Mesothelial cell of epicardium (in vitro differentiated cells): ENCODE measurements around the gene RASL12. TPM values are rescaled to one million over a fixed set of nuclear protein-coding genes. Genes with fewer than 3 reads are reported as not detected.

Experiments used
- DNase-seq, 2 experiments: peaks; one replicate each; pipeline ENCODE4 v3.0.0; 2021; ENCODE audit warnings: low spot score in 2 of 2; ENCODE audit not compliant: unreplicated experiment in 2 of 2
- H3K27ac Mint-ChIP-seq: 2 replicates; pipeline ENCODE4 v1.8.0; 2021; ENCODE audit warnings: mixed read lengths
- H3K27me3 Mint-ChIP-seq: 2 replicates; pipeline ENCODE4 v1.8.0; 2021; ENCODE audit warnings: low read depth, mixed read lengths
- H3K36me3 Mint-ChIP-seq: 2 replicates; pipeline ENCODE4 v1.8.0; 2021; ENCODE audit warnings: mixed read lengths
- H3K4me1 Mint-ChIP-seq: 2 replicates; pipeline ENCODE4 v1.8.0; 2021; ENCODE audit warnings: mixed read lengths
- H3K4me3 Mint-ChIP-seq: 2 replicates; pipeline ENCODE4 v1.8.0; 2021; ENCODE audit warnings: mild to moderate bottlenecking, moderate library complexity, mixed read lengths
- H3K9me3 Mint-ChIP-seq: 2 replicates; pipeline ENCODE4 v1.8.0; 2021; ENCODE audit warnings: mixed read lengths
- total RNA-seq: library from RNA; stranded (reverse); gene quantifications from 3 replicates; pipeline ENCODE4 v1.2.1, GENCODE V29; 2021
- TF ChIP-seq, protein P1 (sequence below): fragments of 200-600 bp; sonication (generic); IDR thresholded peaks from one replicate; pipeline ENCODE4 v1.5.0; 2021; ENCODE audit warnings: antibody characterized with exemption; ENCODE audit not compliant: unreplicated experiment

Gene RASL12
- total RNA-seq, 1 donor from 2014 or later = 11.7 TPM

DNA sequence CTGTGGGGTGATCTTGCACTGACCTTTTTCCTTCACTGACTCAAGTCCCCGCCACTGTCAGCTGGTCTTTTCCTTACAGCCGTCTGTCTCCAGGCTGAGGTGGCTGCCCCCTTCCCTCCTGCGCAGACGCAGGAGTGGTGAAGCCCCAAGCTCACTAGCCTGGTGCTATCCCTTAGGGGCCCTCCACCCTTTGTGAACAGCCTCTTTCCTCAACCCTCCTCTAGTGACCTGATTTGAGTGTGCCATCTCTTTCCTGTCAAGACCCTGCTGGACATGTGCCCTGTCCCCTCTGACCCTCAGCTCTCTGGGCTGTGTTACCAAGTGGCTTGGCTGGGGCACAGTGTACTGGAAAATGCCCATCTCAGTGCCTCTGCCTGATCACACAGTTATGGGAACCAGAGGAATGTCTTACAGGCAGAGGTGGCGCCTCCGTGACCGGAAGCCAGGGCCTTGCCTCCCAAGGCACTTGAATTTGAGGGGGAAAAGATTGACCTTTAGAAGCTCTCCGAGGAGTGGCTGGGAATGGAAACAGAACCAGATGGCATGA is 17.5 kb upstream of the RASL12 start:
- H3K4me1 Mint-ChIP-seq = peaks cover 66% of the 10 kb centered on the region
- no peaks in the 10 kb centered on the region for H3K36me3 Mint-ChIP-seq
- TF ChIP-seq, protein P1, sequence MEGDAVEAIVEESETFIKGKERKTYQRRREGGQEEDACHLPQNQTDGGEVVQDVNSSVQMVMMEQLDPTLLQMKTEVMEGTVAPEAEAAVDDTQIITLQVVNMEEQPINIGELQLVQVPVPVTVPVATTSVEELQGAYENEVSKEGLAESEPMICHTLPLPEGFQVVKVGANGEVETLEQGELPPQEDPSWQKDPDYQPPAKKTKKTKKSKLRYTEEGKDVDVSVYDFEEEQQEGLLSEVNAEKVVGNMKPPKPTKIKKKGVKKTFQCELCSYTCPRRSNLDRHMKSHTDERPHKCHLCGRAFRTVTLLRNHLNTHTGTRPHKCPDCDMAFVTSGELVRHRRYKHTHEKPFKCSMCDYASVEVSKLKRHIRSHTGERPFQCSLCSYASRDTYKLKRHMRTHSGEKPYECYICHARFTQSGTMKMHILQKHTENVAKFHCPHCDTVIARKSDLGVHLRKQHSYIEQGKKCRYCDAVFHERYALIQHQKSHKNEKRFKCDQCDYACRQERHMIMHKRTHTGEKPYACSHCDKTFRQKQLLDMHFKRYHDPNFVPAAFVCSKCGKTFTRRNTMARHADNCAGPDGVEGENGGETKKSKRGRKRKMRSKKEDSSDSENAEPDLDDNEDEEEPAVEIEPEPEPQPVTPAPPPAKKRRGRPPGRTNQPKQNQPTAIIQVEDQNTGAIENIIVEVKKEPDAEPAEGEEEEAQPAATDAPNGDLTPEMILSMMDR = no peak
- no peak for DNase-seq
- H3K27ac Mint-ChIP-seq = no peak overlapping the region
- H3K4me3 Mint-ChIP-seq = no peak overlapping the region
- H3K9me3 Mint-ChIP-seq = no peaks in the 10 kb centered on the region
- H3K27me3 Mint-ChIP-seq = peaks cover 31% of the 10 kb centered on the region

DNA sequence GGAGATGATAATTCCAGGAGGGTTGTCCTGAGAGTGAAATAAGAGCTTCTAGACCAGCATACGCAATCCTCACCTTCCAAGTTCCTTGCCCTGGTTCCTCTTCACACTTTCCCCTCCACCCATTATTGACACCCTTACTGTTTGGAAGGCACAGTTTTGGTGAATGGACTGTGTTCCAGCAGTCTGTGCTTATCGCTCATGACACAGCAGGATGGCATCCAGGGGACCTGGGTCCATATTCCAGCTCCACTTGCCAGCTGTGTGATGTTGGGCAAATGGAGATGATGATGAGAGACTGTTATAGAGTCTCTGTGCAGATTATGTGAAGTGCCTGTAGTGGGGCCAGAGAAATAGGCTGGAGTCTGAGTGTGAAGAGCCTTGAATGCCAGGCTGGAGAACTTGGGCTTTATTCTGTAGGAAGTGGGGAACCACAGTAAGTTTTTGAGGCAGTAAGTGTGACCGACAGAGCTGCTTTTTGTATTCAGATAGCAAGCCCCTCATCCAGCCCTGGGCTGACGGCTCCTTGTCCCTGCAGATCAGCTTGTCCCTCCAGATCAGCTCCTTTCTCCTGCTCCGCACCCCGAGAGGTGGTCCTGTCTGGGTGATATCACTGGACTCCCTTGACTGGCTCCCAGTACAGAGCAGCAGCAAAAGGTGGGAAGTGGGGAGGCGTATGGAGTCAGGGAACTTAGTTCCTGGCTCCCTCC is 16.9 kb upstream of the RASL12 start:
- Mint-ChIP-seq H3K4me3 (no peak overlapping the region), H3K9me3 (no peaks in the 10 kb centered on the region), H3K4me1 (peaks cover 66% of the 10 kb centered on the region), H3K27me3 (peaks cover 31% of the 10 kb centered on the region), H3K27ac (no peak overlapping the region), H3K36me3 (no peaks in the 10 kb centered on the region)
- TF ChIP-seq, protein P1 = no peak
- DNase-seq = no peak

DNA sequence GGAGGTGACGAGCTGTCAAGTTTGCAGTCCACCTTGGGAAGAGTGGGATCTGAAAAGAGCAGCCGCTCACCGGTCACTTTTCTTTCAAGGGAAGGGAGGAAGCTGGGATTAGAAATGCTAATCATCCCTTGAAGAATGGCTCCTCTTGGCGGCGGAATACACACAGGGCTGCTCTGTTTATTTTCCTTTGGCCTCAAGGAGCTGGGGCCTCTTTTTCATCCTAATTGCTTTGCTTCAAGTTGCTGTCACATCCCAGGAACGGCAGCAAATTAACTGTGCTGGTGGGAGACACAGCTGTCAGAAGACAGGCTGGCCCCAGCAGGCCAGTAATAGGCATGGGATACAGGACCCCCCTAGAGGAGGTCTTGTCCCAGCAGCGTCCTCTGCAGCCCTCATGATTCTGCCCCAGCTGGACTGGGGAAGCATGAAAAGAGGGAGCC is 15.5 kb upstream of the RASL12 start:
- H3K4me3 Mint-ChIP-seq = no peak overlapping the region
- TF ChIP-seq, protein P1 = no peak
- H3K27me3 Mint-ChIP-seq = peaks cover 40% of the 10 kb centered on the region
- H3K9me3 Mint-ChIP-seq = no peaks in the 10 kb centered on the region
- no peaks in the 10 kb centered on the region for H3K36me3 Mint-ChIP-seq
- peaks cover 55% of the 10 kb centered on the region for H3K4me1 Mint-ChIP-seq
- H3K27ac Mint-ChIP-seq = peak overlapping the region; percentile 69
- no peak for DNase-seq

DNA sequence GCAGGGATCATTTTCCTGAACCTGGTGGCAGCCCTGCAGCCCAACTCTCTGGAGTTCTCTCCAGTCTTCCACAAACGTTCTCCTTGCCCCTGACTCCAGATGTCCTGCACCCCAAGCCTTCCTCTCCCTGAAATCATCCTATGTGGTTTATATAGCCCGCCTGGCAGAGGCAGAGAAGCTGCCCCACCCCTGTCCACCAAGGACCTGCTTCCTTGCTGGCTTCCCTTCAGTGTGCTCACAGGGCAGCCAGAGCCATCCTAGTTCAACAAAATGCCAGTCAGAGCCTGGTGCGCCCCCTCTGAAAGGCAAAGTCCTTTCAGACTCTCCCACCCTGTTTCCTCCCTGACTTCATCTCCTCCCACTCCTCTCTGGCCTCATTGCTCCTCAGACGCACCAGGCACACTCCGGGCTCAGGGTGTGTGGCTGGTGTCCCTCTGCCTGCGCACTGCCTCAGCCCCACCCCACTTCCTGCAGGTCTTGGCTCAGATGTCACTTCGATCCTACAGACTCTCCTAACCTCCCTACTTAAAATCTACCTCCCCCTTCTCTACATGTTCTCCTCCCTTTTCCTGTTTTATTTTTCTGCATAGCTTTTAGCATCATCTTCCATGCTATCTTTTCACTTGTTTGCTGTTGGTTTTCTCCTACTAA is 14.6 kb upstream of the RASL12 start:
- H3K4me1 Mint-ChIP-seq = peaks cover 52% of the 10 kb centered on the region
- peaks cover 47% of the 10 kb centered on the region for H3K27me3 Mint-ChIP-seq
- TF ChIP-seq, protein P1 = no peak
- H3K27ac Mint-ChIP-seq = peak overlapping the region; percentile 69
- H3K36me3 Mint-ChIP-seq = no peaks in the 10 kb centered on the region
- peak overlapping the region; percentile 4 for H3K4me3 Mint-ChIP-seq
- no peak for DNase-seq
- no peaks in the 10 kb centered on the region for H3K9me3 Mint-ChIP-seq

DNA sequence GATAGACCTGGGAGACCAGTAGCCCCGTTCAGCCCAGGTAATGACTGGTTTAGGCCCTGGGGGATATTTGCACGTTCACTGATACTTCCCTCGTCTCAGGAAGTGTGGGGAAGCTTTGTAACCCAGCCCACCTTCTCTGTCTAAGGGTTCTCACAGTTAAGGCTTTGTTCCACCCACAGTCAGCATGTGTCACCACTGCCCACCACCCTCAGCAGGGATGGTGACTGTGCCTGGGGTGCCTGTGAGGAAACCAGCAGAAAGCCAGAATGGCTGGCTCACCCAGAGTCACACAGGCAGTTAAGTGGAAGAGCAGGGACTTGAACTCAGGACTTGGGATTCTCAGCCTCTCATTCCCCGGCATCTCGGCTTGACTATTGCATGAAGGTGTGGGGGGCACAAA is 14.0 kb upstream of the RASL12 start:
- H3K27ac Mint-ChIP-seq = no peak overlapping the region
- H3K4me3 Mint-ChIP-seq = no peak overlapping the region
- DNase-seq = no peak
- no peaks in the 10 kb centered on the region for H3K36me3 Mint-ChIP-seq
- TF ChIP-seq, protein P1 = no peak
- peaks cover 45% of the 10 kb centered on the region for H3K4me1 Mint-ChIP-seq
- peaks cover 47% of the 10 kb centered on the region for H3K27me3 Mint-ChIP-seq
- H3K9me3 Mint-ChIP-seq = no peaks in the 10 kb centered on the region
